Endothelial cell (in vitro differentiated cells): Measurements from ENCODE around the gene HNRNPF. TPM values are rescaled to one million over a fixed set of nuclear protein-coding genes. Genes with fewer than 3 reads are reported as not detected.

Experiments used
- DNase-seq: peaks from one replicate; pipeline ENCODE4 v3.0.0; 2021; ENCODE audit warnings: low spot score
- H3K27ac Mint-ChIP-seq: one replicate; pipeline ENCODE4 v1.8.0; 2021; ENCODE audit warnings: mixed read lengths, inconsistent platforms; ENCODE audit not compliant: unreplicated experiment
- H3K27me3 Mint-ChIP-seq: one replicate; pipeline ENCODE4 v1.8.0; 2021; ENCODE audit warnings: mild to moderate bottlenecking, moderate library complexity, mixed read lengths, inconsistent platforms; ENCODE audit not compliant: unreplicated experiment
- H3K36me3 Mint-ChIP-seq: one replicate; pipeline ENCODE4 v1.8.0; 2021; ENCODE audit warnings: mild to moderate bottlenecking, low read depth, mixed read lengths, inconsistent platforms; ENCODE audit not compliant: unreplicated experiment
- H3K4me1 Mint-ChIP-seq: one replicate; pipeline ENCODE4 v1.8.0; 2021; ENCODE audit warnings: mild to moderate bottlenecking, mixed read lengths, inconsistent platforms; ENCODE audit not compliant: unreplicated experiment
- H3K4me3 Mint-ChIP-seq: one replicate; pipeline ENCODE4 v1.8.0; 2021; ENCODE audit warnings: mild to moderate bottlenecking, mixed read lengths, inconsistent platforms; ENCODE audit not compliant: unreplicated experiment
- H3K9me3 Mint-ChIP-seq: one replicate; pipeline ENCODE4 v1.8.0; 2021; ENCODE audit warnings: mixed read lengths, inconsistent platforms; ENCODE audit not compliant: unreplicated experiment
- CTCF ChIP-seq: fragments of 200-600 bp; sonication (generic); IDR thresholded peaks from one replicate; pipeline ENCODE4 v1.5.0; 2021; ENCODE audit warnings: antibody characterized with exemption; ENCODE audit not compliant: unreplicated experiment
- total RNA-seq: library from RNA; stranded (reverse); fragmentation: NEBNext Ultra II Directional; extraction: Animal tissue kit (Norgen Biotek cat#: 25700); gene quantifications from one replicate; pipeline ENCODE4 v1.2.1, GENCODE V29; 2021; ENCODE audit not compliant: unreplicated experiment

Gene HNRNPF
- total RNA-seq, 1 donor from 2014 or later: 194 TPM

- Mint-ChIP-seq H3K36me3 (peaks cover 40% of the 10 kb centered on the region), H3K4me3 (peak overlapping the region; percentile 7), H3K27ac (peak overlapping the region; percentile 61), H3K4me1 (peaks cover 28% of the 10 kb centered on the region), H3K27me3 (peaks cover 8% of the 10 kb centered on the region), H3K9me3 (no peaks in the 10 kb centered on the region)
- no peak for DNase-seq
- no peak for TF ChIP-seq CTCF
These were observed 16.2 kb downstream of the HNRNPF start for GRCh38 chr10:43392748-43393147.

- no peak for TF ChIP-seq CTCF
- H3K9me3 Mint-ChIP-seq: no peaks in the 10 kb centered on the region
- peaks cover 52% of the 10 kb centered on the region for H3K36me3 Mint-ChIP-seq
- H3K27ac Mint-ChIP-seq: no peak overlapping the region
- H3K27me3 Mint-ChIP-seq: peaks cover 8% of the 10 kb centered on the region
- peaks cover 25% of the 10 kb centered on the region for H3K4me1 Mint-ChIP-seq
- DNase-seq: no peak
- peak overlapping the region; percentile 71 for H3K4me3 Mint-ChIP-seq
These were observed 17.5 kb downstream of the HNRNPF start for GRCh38 chr10:43391496-43391895.

GRCh38 chr10:43390759-43391158 lies 18.2 kb downstream of the HNRNPF start:
- DNase-seq: no peak
- peaks cover 54% of the 10 kb centered on the region for H3K36me3 Mint-ChIP-seq
- peaks cover 25% of the 10 kb centered on the region for H3K4me1 Mint-ChIP-seq
- H3K9me3 Mint-ChIP-seq: no peaks in the 10 kb centered on the region
- H3K27ac Mint-ChIP-seq: peak overlapping the region; percentile 20
- peaks cover 4% of the 10 kb centered on the region for H3K27me3 Mint-ChIP-seq
- no peak for TF ChIP-seq CTCF
- H3K4me3 Mint-ChIP-seq: no peak overlapping the region

GRCh38 chr10:43390333-43390732 lies 18.7 kb downstream of the HNRNPF start:
- peaks cover 23% of the 10 kb centered on the region for H3K4me1 Mint-ChIP-seq
- no peak for TF ChIP-seq CTCF
- peak overlapping the region; percentile 20 for H3K27ac Mint-ChIP-seq
- peak overlapping the region; percentile 33 for H3K4me3 Mint-ChIP-seq
- H3K9me3 Mint-ChIP-seq: no peaks in the 10 kb centered on the region
- DNase-seq: no peak
- H3K27me3 Mint-ChIP-seq: peaks cover 2% of the 10 kb centered on the region
- peaks cover 54% of the 10 kb centered on the region for H3K36me3 Mint-ChIP-seq

GRCh38 chr10:43389867-43390266 lies 19.1 kb downstream of the HNRNPF start:
- Mint-ChIP-seq H3K36me3 (peaks cover 54% of the 10 kb centered on the region), H3K27ac (no peak overlapping the region), H3K4me1 (peaks cover 18% of the 10 kb centered on the region), H3K4me3 (peak overlapping the region; percentile 12), H3K9me3 (no peaks in the 10 kb centered on the region), H3K27me3 (peaks cover 2% of the 10 kb centered on the region)
- TF ChIP-seq CTCF: no peak
- DNase-seq: no peak
